MM.1S (cell line): ENCODE data around the gene TAS2R10.

Experiments
- CTCF ChIP-seq: fragments of 300-600 bp; sonication (generic); IDR thresholded peaks from 2 replicates; pipeline ENCODE4 v1.5.1; 2016; ENCODE audit warnings: antibody characterized with exemption, low read length, mixed read lengths
- EZH2 ChIP-seq: fragments of 300-600 bp; sonication (generic); optimal IDR thresholded peaks from 2 replicates; pipeline ENCODE3; 2017; ENCODE audit warnings: low read depth, mild to moderate bottlenecking, antibody characterized with exemption, low read length, mixed read lengths
- EZH2phosphoT487 ChIP-seq: fragments of 300-600 bp; sonication (generic); IDR thresholded peaks from 2 replicates; pipeline ENCODE4 v1.6.1; 2018; ENCODE audit warnings: antibody characterized with exemption, low read length

- no peak for TF ChIP-seq CTCF
- no peak for TF ChIP-seq EZH2phosphoT487
- TF ChIP-seq EZH2 = no peak
Measured at GRCh38 chr12:10807186-10807585, 19.0 kb downstream of the TAS2R10 start, which contains the start of gene TAS2R8.
